Activated CD4-positive, alpha-beta T cell treated with anti-CD3 and anti-CD28 coated beads for 36 hours (primary cell): ENCODE data around the gene RNF130. TPM values are rescaled to one million over a fixed set of nuclear protein-coding genes. Genes with fewer than 3 reads are reported as not detected.

Source experiments
- ATAC-seq: fragments of 200-7000 bp; cut with Tn5 transposase; one replicate; pipeline ENCODE4 v1.10.0; 2021; ENCODE audit warnings: mild to moderate bottlenecking, moderate library complexity
- CTCF ChIA-PET: fragments of 350-600 bp; sonication (Branson Sonifier 250); formaldehyde crosslinking; loops from one replicate; lab custom pipeline; 2021; ENCODE audit warnings: antibody characterized with exemption; lab: Charles Lee
- POLR2A ChIA-PET: fragments of 350-600 bp; sonication (Branson Sonifier 250); formaldehyde crosslinking; loops from one replicate; lab custom pipeline; 2021; ENCODE audit warnings: antibody characterized with exemption, inconsistent platforms; lab: Charles Lee
- DNase-seq: peaks from one replicate; pipeline ENCODE4 v3.0.0-alpha.2; 2020
- H3K27ac Mint-ChIP-seq: one replicate; pipeline ENCODE4 v1.8.0; 2021; ENCODE audit warnings: mixed read lengths
- H3K27me3 Mint-ChIP-seq: one replicate; pipeline ENCODE4 v1.8.0; 2021; ENCODE audit warnings: mixed read lengths
- H3K36me3 Mint-ChIP-seq: one replicate; pipeline ENCODE4 v1.8.0; 2021; ENCODE audit warnings: low read depth, mixed read lengths
- H3K4me1 Mint-ChIP-seq: one replicate; pipeline ENCODE4 v1.8.0; 2021; ENCODE audit warnings: mixed read lengths
- H3K4me3 Mint-ChIP-seq: one replicate; pipeline ENCODE4 v1.8.0; 2021; ENCODE audit warnings: mild to moderate bottlenecking, moderate library complexity, mixed read lengths
- H3K9me3 Mint-ChIP-seq: one replicate; pipeline ENCODE4 v1.8.0; 2021; ENCODE audit warnings: low read depth, mixed read lengths
- intact Hi-C, 2 experiments: fragments of 100-400 bp; cut with DNase I in 1 of 2; cut with micrococcal nuclease in 1 of 2; formaldehyde crosslinking; loops; one replicate each; pipeline versions ENCODE4 v1.14.2 to v1.15.1; 2022 to 2024; cut with DNase I, micrococcal nuclease
- total RNA-seq, 2 experiments: library from RNA; stranded (reverse); gene quantifications; one replicate each; pipeline ENCODE4 v1.2.3, GENCODE V29; 2021

The RNF130 gene
- total RNA-seq, 2 experiments from 2014 or later, result 10.3 to 13.3 TPM

GRCh38 chr5:179955630-179956029 is 115.9 kb downstream of the RNF130 start:
- Mint-ChIP-seq H3K4me3 (no peak overlapping the region), H3K27ac (no peak overlapping the region), H3K36me3 (peaks cover 4% of the 10 kb centered on the region), H3K4me1 (no peaks in the 10 kb centered on the region), H3K9me3 (no peaks in the 10 kb centered on the region), H3K27me3 (no peaks in the 10 kb centered on the region)
- ATAC-seq, result no peak
- ChIA-PET POLR2A (no interaction called here), CTCF (interaction anchor here (0.7 kb wide), 1 partner anchor 1340 kb away, joined by 5 read pairs; no protein-coding TSS in a partner anchor)
- no peak for DNase-seq
- intact Hi-C loops, result no loop called here

- POLR2A ChIA-PET, result no interaction called here
- H3K36me3 Mint-ChIP-seq, result peaks cover 5% of the 10 kb centered on the region
- H3K27me3 Mint-ChIP-seq, result no peaks in the 10 kb centered on the region
- H3K9me3 Mint-ChIP-seq, result no peaks in the 10 kb centered on the region
- H3K27ac Mint-ChIP-seq, result no peak overlapping the region
- no peak for DNase-seq
- H3K4me1 Mint-ChIP-seq, result no peaks in the 10 kb centered on the region
- intact Hi-C loops, result no loop called here
- CTCF ChIA-PET, result interaction anchor here (0.7 kb wide), 1 partner anchor 1339 kb away, joined by 5 read pairs; no protein-coding TSS in a partner anchor
- ATAC-seq, result no peak
- H3K4me3 Mint-ChIP-seq, result no peak overlapping the region
Observed at GRCh38 chr5:179955062-179955461, 116.5 kb downstream of the RNF130 start.

GRCh38 chr5:179954434-179954833 is 117.1 kb downstream of the RNF130 start:
- ChIA-PET POLR2A (no interaction called here), CTCF (no interaction called here)
- DNase-seq (no peak), ATAC-seq (no peak)
- intact Hi-C loops, result no loop called here
- no peak overlapping the region for H3K4me3 Mint-ChIP-seq
- H3K27ac Mint-ChIP-seq, result no peak overlapping the region
- no peaks in the 10 kb centered on the region for H3K4me1 Mint-ChIP-seq
- H3K9me3 Mint-ChIP-seq, result no peaks in the 10 kb centered on the region
- no peaks in the 10 kb centered on the region for H3K27me3 Mint-ChIP-seq
- peaks cover 5% of the 10 kb centered on the region for H3K36me3 Mint-ChIP-seq

- peaks cover 5% of the 10 kb centered on the region for H3K36me3 Mint-ChIP-seq
- no peak overlapping the region for H3K4me3 Mint-ChIP-seq
Observed at GRCh38 chr5:179953987-179954386, 117.6 kb downstream of the RNF130 start.

GRCh38 chr5:179936976-179937681 is 134.4 kb downstream of the RNF130 start:
- H3K27me3 Mint-ChIP-seq, result no peaks in the 10 kb centered on the region
- no peak for DNase-seq
- no peaks in the 10 kb centered on the region for H3K4me1 Mint-ChIP-seq
- H3K4me3 Mint-ChIP-seq, result no peak overlapping the region
- H3K9me3 Mint-ChIP-seq, result no peaks in the 10 kb centered on the region
- no peaks in the 10 kb centered on the region for H3K36me3 Mint-ChIP-seq
- ChIA-PET POLR2A (no interaction called here), CTCF (interaction anchor here (1.0 kb wide), 1 partner anchor 168 kb away, joined by 3 read pairs; no protein-coding TSS in a partner anchor)
- no peak overlapping the region for H3K27ac Mint-ChIP-seq
- intact Hi-C loops, result no loop called here
- ATAC-seq, result no peak

More at GRCh38 chr5:179953987-179954386, 117.6 kb downstream of the RNF130 start:
- Mint-ChIP-seq H3K27me3 (no peaks in the 10 kb centered on the region), H3K9me3 (no peaks in the 10 kb centered on the region), H3K4me1 (no peaks in the 10 kb centered on the region), H3K27ac (no peak overlapping the region)
- ChIA-PET CTCF (no interaction called here), POLR2A (no interaction called here)
- DNase-seq, result no peak
- intact Hi-C loops, result no loop called here
- ATAC-seq, result no peak

- no peaks in the 10 kb centered on the region for H3K36me3 Mint-ChIP-seq
- DNase-seq, result no peak
- H3K27me3 Mint-ChIP-seq, result no peaks in the 10 kb centered on the region
- no peaks in the 10 kb centered on the region for H3K4me1 Mint-ChIP-seq
- no peak overlapping the region for H3K4me3 Mint-ChIP-seq
- CTCF ChIA-PET, result interaction anchor here (0.6 kb wide), 2 partner anchors 385 to 1081 kb away, joined by 3 read pairs; no protein-coding TSS in a partner anchor
- no peaks in the 10 kb centered on the region for H3K9me3 Mint-ChIP-seq
- POLR2A ChIA-PET, result no interaction called here
- intact Hi-C loops, result no loop called here
- H3K27ac Mint-ChIP-seq, result no peak overlapping the region
- no peak for ATAC-seq
Observed at GRCh38 chr5:179930788-179931473, 140.6 kb downstream of the RNF130 start.

- POLR2A ChIA-PET, result no interaction called here
- H3K4me1 Mint-ChIP-seq, result no peaks in the 10 kb centered on the region
- intact Hi-C loops, result no loop called here
Observed at GRCh38 chr5:179927824-179928223, 143.7 kb downstream of the RNF130 start.

GRCh38 chr5:179926657-179927056 is 144.9 kb downstream of the RNF130 start:
- no peaks in the 10 kb centered on the region for H3K9me3 Mint-ChIP-seq
- POLR2A ChIA-PET, result no interaction called here
- ATAC-seq (no peak), DNase-seq (no peak)
- H3K36me3 Mint-ChIP-seq, result no peaks in the 10 kb centered on the region
- intact Hi-C loops, result no loop called here
- H3K27me3 Mint-ChIP-seq, result no peaks in the 10 kb centered on the region
- CTCF ChIA-PET, result no interaction called here
- H3K27ac Mint-ChIP-seq, result no peak overlapping the region
- H3K4me3 Mint-ChIP-seq, result no peak overlapping the region
- H3K4me1 Mint-ChIP-seq, result no peaks in the 10 kb centered on the region

More at GRCh38 chr5:179927824-179928223, 143.7 kb downstream of the RNF130 start:
- DNase-seq (no peak), ATAC-seq (no peak)
- H3K4me3 Mint-ChIP-seq, result no peak overlapping the region
- H3K9me3 Mint-ChIP-seq, result no peaks in the 10 kb centered on the region
- no peaks in the 10 kb centered on the region for H3K36me3 Mint-ChIP-seq
- H3K27ac Mint-ChIP-seq, result no peak overlapping the region
- CTCF ChIA-PET, result no interaction called here
- no peaks in the 10 kb centered on the region for H3K27me3 Mint-ChIP-seq

- no peaks in the 10 kb centered on the region for H3K4me1 Mint-ChIP-seq
- no peaks in the 10 kb centered on the region for H3K36me3 Mint-ChIP-seq
- ATAC-seq, result no peak
- intact Hi-C loops, result no loop called here
- no peaks in the 10 kb centered on the region for H3K9me3 Mint-ChIP-seq
- H3K4me3 Mint-ChIP-seq, result no peak overlapping the region
- no peaks in the 10 kb centered on the region for H3K27me3 Mint-ChIP-seq
- POLR2A ChIA-PET, result no interaction called here
- no peak overlapping the region for H3K27ac Mint-ChIP-seq
- CTCF ChIA-PET, result interaction anchor here (1.7 kb wide), 1 partner anchor 17 kb away, joined by 5 read pairs; no protein-coding TSS in a partner anchor
- no peak for DNase-seq
Observed at GRCh38 chr5:179923436-179923835, 148.1 kb downstream of the RNF130 start.

- Mint-ChIP-seq H3K27ac (no peak overlapping the region), H3K9me3 (no peaks in the 10 kb centered on the region), H3K4me1 (no peaks in the 10 kb centered on the region), H3K36me3 (no peaks in the 10 kb centered on the region), H3K27me3 (peaks cover 2% of the 10 kb centered on the region), H3K4me3 (no peak overlapping the region)
- DNase-seq (no peak), ATAC-seq (no peak)
- ChIA-PET POLR2A (no interaction called here), CTCF (no interaction called here)
- intact Hi-C loops, result no loop called here
Observed at GRCh38 chr5:179920175-179920574, 151.4 kb downstream of the RNF130 start.

- no peak for ATAC-seq
- intact Hi-C loops, result no loop called here
- ChIA-PET POLR2A (no interaction called here), CTCF (no interaction called here)
- Mint-ChIP-seq H3K4me1 (no peaks in the 10 kb centered on the region), H3K27ac (no peak overlapping the region), H3K4me3 (no peak overlapping the region), H3K36me3 (no peaks in the 10 kb centered on the region), H3K27me3 (peaks cover 2% of the 10 kb centered on the region), H3K9me3 (no peaks in the 10 kb centered on the region)
- no peak for DNase-seq
Observed at GRCh38 chr5:179919487-179920060, 152.0 kb downstream of the RNF130 start.
